Posterior vena cava (tissue), 2 donors: ENCODE results near the gene MACROD2. TPM values are rescaled to one million over a fixed set of nuclear protein-coding genes. Genes with fewer than 3 reads are reported as not detected.

ENCODE experiments used
- DNase-seq: peaks from one replicate; pipeline ENCODE4 v3.0.0-alpha.2; 2020; ENCODE audit warnings: low spot score
- intact Hi-C, 2 donors: fragments of 100-400 bp; cut with DNase I; formaldehyde crosslinking; loops; one replicate each; pipeline versions ENCODE4 v1.14.1 to v1.14.2; 2022 to 2023
- total RNA-seq, 2 donors: library from RNA; stranded (reverse); fragmentation: NEBNext Ultra II Directional; extraction: Animal tissue kit (Norgen Biotek cat#: 25700); gene quantifications; one replicate each; pipeline ENCODE4 v1.2.1, GENCODE V29; 2021
- donor health status: DM: yes; HTN: yes; CAD: no.
- donor health status: DM: yes; HTN: yes; CAD: no.

Gene MACROD2
- total RNA-seq, 2 donors from 2014 or later = 15.5 to 25.5 TPM

GRCh38 chr20:15297059-15297875 lies 1302.0 kb downstream of the MACROD2 start:
- DNase-seq = no peak
- intact Hi-C loops = no loop called here

- intact Hi-C loops = no loop called here
- DNase-seq = no peak
These were observed 1306.8 kb downstream of the MACROD2 start for GRCh38 chr20:15302075-15302474.

- intact Hi-C loops = no loop called here
- DNase-seq = no peak
These were observed 1315.0 kb downstream of the MACROD2 start for GRCh38 chr20:15310361-15310760.

- no peak for DNase-seq
- intact Hi-C loops = no loop called here
These were observed 1321.2 kb downstream of the MACROD2 start for GRCh38 chr20:15316556-15316955.

GRCh38 chr20:15317546-15318232 lies 1322.4 kb downstream of the MACROD2 start:
- intact Hi-C loops = no loop called here
- DNase-seq = no peak

- no peak for DNase-seq
- intact Hi-C loops = no loop called here
These were observed 1323.4 kb downstream of the MACROD2 start for GRCh38 chr20:15318682-15319081.

GRCh38 chr20:15319439-15319838 lies 1324.1 kb downstream of the MACROD2 start:
- DNase-seq = no peak
- intact Hi-C loops = no loop called here

- intact Hi-C loops = no loop called here
- no peak for DNase-seq
These were observed 1325.6 kb downstream of the MACROD2 start for GRCh38 chr20:15320941-15321340.

GRCh38 chr20:15327123-15327522 lies 1331.8 kb downstream of the MACROD2 start:
- no peak for DNase-seq
- intact Hi-C loops = no loop called here

- no peak for DNase-seq
- intact Hi-C loops = no loop called here
These were observed 1332.8 kb downstream of the MACROD2 start for GRCh38 chr20:15328084-15328483.

GRCh38 chr20:15332711-15333160 lies 1337.4 kb downstream of the MACROD2 start:
- DNase-seq = no peak
- intact Hi-C loops = no loop called here

GRCh38 chr20:15333170-15333569 lies 1337.9 kb downstream of the MACROD2 start:
- DNase-seq = no peak
- intact Hi-C loops = no loop called here

- intact Hi-C loops = no loop called here
These were observed 1340.7 kb downstream of the MACROD2 start for GRCh38 chr20:15336011-15336410.

GRCh38 chr20:15336536-15336935 lies 1341.2 kb downstream of the MACROD2 start:
- no peak for DNase-seq
- intact Hi-C loops = no loop called here

More at GRCh38 chr20:15336011-15336410, 1340.7 kb downstream of the MACROD2 start:
- no peak for DNase-seq

- intact Hi-C loops = loop anchor here in 1 of 2 donors (2.0 kb wide), 1 partner anchor 78 kb away; no protein-coding TSS in a partner anchor
- DNase-seq = no peak
These were observed 1343.9 kb downstream of the MACROD2 start for GRCh38 chr20:15339264-15339663.

- DNase-seq = no peak
- intact Hi-C loops = no loop called here
These were observed 1347.7 kb downstream of the MACROD2 start for GRCh38 chr20:15342991-15343523.

GRCh38 chr20:15345287-15345686 lies 1350.0 kb downstream of the MACROD2 start:
- no peak for DNase-seq
- intact Hi-C loops = no loop called here

- DNase-seq = no peak
- intact Hi-C loops = no loop called here
These were observed 1351.5 kb downstream of the MACROD2 start for GRCh38 chr20:15346657-15347280.

GRCh38 chr20:15359056-15359455 lies 1363.7 kb downstream of the MACROD2 start:
- DNase-seq = no peak
- intact Hi-C loops = no loop called here

GRCh38 chr20:15362849-15363248 lies 1367.5 kb downstream of the MACROD2 start:
- intact Hi-C loops = no loop called here
- no peak for DNase-seq
